ENCODE measurements around the gene CATSPERE. TPM values are rescaled to one million over a fixed set of nuclear protein-coding genes. Genes with fewer than 3 reads are reported as not detected.
"Not testable (repeated sequence)": the region's sequence is repeated elsewhere in the genome, so short reads cannot be mapped to it uniquely, and the experiment has no call there.

Gene CATSPERE
- total RNA-seq, 1 donor from 2014 or later = 2.3 TPM

DNA sequence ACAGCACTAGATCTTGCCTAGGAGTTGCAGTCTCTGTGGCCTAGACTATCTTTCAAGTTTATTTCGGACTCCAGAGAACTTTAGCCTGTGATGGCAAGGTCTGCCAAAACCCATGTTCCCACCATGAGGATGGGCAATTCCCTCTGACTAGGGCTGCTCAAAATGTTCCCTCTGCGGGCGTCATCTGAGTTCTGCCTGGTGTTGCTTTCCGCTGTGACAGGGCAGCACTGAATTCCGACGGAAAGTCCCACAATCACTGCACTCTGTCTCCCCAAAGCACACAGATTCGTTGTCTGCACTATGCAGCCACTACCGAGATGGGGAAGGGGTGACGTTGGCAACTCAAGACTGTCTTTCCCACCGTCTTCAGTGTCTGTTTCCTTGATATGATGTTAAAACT, 75.2 kb downstream of the CATSPERE start:
- no peak for DNase-seq (ENCODE audit: extremely low read depth, low read depth, low spot score)

DNA sequence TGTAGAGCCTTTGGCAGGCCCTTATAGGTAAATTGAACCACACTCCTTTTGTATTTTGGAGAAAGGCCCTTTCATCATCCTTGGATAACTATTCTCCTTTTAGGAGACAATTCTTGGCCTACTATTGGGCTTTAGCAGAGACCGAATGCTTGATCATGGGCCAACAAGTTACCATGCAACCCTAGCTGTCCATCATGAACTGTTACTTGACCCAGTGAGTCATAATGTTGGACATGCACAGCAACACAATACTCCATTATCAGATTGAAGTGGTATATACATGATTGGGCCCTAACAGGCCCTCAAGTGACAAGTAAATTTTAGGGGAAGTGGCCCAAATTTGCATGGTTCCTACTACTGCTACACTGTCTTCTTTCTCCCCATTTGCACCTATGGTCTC, 84.4 kb downstream of the CATSPERE start:
- DNase-seq (ENCODE audit: extremely low read depth, low read depth, low spot score) = no peak

DNA sequence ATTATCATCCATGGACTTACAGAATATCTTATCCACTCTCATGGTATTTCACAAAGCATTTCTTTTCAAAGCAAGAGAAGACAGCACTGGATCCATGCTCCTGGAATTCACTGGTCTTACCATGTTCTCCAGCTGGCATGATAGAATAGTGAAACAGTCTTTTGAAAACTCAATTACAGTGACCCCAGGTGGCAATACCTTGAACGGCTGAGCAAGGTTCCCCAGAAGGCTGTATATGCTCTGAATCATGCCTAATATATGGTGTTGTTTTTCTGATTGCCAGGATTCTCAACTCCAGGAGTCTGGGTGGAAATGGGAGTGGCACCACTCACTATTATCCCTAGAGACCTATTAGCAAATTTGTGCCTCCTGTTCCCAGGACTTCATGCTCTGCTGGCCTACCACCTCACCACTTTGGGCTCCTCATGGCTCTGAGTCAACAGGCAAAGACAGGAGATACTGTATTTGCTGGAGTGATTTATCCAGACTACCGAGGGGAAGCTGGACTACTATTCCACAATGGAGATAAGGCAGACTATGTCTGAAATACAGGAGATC, 87.6 kb downstream of the CATSPERE start:
- DNase-seq (ENCODE audit: extremely low read depth, low read depth, low spot score) = no peak

DNA sequence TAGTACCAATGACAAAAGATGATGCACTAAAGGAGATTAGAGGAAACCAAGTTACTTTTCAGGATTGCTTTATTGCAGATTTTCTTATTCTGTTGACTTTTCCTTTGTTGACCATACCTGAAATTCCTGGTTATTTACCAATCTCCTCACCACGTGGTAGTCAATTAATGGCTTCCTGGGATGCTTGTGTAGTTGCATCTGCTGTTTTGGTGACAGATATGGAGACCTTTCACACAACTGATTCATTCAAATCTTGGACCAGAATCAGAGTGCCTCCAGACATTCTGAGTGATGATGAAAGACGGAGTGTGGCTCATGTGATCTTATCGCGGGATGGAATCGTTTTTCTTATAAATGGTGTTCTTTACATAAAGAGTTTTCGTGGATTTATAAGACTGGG, 91.3 kb downstream of the CATSPERE start:
- DNase-seq (ENCODE audit: extremely low read depth, low read depth, low spot score) = no peak

DNA sequence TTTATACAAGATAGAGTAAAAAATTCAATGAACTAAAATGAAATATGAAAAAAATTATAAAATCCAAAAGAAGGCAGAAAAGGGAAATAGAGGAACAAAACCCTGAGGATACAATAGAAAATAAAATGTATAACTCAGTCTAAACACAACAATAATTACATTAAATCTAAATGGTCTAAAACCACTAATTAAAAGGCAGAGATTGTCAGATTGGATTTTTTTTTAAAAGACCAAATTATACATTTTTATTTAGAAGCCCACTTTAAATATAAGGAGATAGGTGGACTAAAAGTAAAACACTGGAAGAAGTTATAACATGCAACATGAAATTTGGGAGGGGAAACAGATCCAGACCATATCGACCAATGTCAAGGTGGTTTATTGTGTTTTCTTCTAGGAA, 95.2 kb downstream of the CATSPERE start:
- no peak for DNase-seq (ENCODE audit: extremely low read depth, low read depth, low spot score)

DNA sequence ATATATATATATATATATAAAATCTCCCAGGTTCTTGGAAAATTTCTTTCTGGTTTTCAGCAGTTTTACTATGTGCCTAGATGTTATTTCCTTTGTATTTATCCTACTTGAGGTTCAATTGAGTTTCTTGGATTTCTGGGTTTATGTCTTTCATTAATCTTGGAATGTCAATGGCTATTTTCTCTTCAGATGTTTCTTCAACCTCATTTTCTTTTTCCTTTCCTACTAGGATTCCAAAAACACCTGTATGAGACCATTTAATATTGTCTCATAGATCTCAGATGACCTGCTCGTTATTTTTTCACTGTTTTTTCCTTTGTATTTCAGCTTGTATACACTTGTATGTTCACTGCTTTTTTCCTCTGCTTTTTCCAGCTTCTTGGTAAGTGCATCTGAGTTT, 96.5 kb downstream of the CATSPERE start:
- no peak for DNase-seq (ENCODE audit: extremely low read depth, low read depth, low spot score)

DNA sequence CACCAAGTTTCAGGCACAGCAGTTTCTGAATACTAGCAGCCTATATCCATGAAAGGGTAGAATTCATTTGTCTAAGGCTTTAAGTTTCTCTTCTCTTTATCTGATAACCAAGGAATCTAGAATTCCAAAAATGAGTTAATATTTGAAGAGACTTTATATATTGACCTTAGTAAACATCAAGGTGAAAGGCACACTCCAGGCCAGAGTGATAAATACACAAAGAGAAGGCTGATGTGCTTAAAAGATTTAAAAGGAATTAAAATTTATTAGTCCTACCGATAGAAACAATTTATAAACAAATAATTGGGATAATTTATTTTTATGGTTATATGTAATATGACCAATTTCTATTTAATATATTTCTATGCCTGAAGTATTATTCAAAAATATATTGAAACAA, 98.5 kb downstream of the CATSPERE start:
- DNase-seq (ENCODE audit: extremely low read depth, low read depth, low spot score) = no peak

DNA sequence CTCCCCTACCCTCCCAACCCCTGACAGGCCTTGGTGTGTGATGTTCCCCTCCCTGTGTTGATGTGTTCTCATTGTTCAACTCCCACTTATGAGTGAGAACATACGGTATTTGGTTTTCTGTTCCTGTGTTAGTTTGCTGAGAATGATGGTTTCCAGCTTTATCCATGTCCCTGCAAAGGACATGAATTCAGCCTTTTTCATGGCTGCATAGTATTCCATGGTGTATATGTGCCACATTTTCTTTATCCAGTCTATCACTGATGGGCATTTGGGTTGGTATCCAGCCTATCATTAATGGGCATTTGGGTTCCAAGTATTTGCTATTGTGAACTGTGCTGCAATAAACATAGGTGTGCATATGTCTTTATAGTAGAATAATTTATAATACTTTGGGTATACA, 101.8 kb downstream of the CATSPERE start:
- not testable (repeated sequence) for DNase-seq (ENCODE audit: extremely low read depth, low read depth, low spot score)

DNA sequence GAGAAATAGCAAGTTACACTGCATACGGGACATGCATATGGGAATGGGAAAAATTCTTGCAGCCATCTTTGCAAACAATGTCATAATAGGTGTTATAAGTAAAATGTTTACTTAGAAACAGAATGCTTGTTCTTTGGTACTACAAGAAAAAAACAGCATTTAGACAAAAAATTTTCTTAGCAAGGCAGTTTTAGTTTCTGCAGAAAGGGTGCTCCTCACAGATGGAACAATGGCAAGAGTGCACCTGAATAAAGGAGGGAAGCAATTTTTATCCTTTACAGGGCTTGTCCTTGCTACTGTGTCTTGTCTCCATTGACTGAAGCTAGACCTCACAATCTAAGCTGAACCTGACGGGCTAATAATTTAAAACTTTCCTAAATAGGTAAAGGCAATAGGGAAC, 112.7 kb downstream of the CATSPERE start:
- DNase-seq (ENCODE audit: extremely low read depth, low read depth, low spot score) = no peak

DNA sequence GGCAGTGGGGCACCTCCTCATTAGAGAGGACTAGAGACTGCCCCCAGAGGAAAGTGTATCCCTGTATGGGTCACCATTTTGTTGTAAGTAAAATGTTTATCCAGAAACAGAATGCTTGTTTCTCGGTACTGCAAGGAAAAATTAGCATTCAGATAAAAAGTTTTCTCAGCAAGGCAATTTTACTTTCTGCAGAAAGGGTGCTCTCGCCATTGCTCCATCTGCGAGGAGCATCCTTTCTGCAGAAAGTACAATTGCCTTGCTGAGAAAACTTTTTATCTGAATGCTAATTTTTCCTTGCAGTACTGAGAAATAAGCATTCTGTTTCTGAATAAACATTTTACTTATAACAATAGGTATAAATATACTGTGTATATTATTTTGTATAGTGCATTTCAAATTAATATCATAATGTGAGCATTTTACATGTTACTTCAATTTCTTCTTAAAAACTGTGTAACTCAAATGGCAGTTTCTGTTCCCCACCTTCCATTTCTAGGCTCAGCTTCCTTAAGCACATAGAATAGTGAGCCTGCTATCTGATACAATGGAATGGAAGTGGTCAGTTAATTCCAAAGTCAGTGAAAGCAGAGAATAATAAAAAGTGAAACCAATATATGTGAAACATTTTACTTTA, 115.3 kb downstream of the CATSPERE start:
- no peak for DNase-seq (ENCODE audit: extremely low read depth, low read depth, low spot score)

DNA sequence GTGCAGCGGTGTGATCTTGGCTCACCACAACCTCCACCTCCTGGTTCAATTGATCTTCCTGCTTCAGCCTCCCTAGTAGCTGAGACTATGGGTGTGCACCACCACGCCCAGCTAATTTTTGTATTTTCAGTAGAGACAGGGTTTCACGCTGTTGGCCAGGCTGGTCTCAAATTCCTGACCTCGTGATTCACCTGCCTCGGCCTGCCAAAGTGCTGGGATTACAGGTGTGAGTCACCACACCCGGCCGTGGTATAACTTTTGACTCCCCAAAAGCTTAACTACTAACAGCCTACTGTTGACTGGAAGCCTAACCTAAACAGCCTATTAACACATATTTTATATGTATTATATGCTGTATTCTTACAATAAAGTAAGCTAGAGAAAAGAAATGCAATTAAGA, 117.1 kb downstream of the CATSPERE start:
- not testable (repeated sequence) for DNase-seq (ENCODE audit: extremely low read depth, low read depth, low spot score)

DNA sequence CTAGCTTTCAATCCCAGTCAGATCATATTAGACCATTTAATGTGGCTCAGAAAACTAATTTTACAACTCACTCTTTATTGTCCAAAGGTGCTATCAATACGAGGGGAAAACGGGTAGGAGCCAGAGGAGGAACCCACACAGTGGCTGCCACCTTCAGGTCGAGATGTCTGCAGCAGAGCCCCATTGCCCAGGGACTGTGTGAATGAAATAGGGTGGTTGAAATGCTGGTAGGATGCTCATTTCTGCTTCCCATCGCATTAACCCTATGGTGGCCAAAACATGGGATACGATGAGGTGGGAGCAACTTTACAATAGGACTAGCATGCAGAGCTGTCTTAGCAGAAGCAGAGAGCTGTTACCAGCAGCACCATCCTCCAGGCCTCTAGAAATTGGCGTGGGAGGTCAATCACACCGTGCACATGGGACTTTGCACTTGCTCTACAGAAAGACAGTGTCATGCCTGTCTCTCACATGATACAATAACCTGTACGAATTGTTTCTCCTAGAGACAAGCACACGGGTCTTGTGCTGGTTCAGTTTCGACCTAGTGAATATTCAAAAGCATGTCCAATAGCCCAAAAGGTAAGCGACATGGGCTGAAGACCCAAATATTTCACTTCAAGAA, 122.4 kb downstream of the CATSPERE start:
- DNase-seq (ENCODE audit: extremely low read depth, low read depth, low spot score) = no peak

DNA sequence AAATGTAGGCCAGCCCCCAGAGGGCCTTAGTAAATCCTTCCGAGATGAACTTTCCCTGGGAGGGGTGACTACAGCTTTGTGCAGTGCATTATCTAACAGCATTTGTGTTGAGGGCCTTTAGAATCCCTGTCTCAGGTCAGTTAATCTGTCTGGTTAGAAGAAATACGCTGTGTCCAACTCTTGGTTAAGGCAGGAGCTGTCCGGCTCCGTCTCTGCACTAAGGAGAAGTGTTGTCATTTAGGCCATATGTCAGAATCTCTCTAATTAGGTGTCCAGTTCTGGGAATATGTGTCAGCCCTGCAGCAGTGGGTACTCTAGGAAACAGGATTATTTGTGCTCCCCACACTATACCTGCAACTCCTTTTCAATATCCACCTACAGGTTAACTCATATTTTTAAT, 124.8 kb downstream of the CATSPERE start:
- DNase-seq (ENCODE audit: extremely low read depth, low read depth, low spot score) = no peak

DNA sequence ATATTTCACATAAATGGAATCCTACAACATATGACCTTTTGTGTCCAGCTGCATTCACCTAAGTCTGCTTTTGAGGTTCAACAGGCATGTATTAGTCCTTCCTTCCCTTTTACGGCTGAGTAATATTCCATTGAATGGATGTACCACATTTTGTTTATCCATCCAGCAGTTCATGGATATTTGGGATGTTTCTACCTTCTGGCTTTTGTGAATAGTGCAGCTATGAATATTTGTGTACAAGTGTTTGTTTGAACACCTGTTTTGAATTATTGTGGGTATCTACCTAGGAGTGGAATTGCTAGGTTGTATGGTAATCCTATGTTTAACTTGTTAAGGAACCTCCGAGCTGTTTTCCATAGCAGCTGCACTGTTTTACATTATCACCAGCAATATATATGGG, 129.6 kb downstream of the CATSPERE start:
- no peak for DNase-seq (ENCODE audit: extremely low read depth, low read depth, low spot score)

DNA sequence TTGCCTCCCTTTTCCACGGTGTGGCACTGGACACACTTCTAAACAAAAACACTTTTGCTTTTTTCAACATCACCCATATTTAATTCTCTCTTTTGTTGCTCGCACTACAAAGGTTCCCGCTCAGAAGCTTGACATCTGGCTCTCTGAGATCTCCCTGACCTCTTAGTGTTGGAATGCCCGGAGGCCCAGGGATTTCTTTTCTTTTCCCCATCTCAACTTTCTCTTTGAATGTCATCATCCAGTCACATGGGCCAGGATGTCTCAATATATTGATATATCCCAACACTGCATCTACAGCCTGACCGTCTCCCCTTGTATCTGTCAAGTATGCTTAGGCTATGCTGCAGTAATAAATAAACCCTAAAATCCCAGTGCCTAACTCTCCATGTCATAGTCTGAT, 137.5 kb downstream of the CATSPERE start:
- no peak for DNase-seq (ENCODE audit: extremely low read depth, low read depth, low spot score)

DNA sequence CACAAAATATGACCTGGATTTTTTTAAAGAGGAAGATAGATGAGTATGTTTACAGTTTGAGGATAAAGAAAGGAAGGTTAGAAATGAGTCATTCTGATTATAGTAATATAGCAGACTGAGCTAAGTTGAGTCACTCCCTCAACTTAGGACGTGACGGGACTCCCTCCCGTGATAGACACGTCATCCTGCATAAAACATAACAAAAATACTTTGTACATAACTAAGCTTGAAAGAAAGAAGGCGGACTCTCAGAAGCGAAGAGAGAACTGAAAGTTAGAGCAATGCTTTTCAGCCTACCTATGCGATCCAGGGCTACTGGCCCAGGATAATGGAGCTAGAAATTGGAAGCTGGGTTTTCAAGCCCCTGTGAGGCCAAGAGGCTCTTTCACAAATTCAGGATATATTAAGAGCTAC, 138.9 kb downstream of the CATSPERE start:
- peak; percentile 86 for DNase-seq (ENCODE audit: extremely low read depth, low read depth, low spot score)

DNA sequence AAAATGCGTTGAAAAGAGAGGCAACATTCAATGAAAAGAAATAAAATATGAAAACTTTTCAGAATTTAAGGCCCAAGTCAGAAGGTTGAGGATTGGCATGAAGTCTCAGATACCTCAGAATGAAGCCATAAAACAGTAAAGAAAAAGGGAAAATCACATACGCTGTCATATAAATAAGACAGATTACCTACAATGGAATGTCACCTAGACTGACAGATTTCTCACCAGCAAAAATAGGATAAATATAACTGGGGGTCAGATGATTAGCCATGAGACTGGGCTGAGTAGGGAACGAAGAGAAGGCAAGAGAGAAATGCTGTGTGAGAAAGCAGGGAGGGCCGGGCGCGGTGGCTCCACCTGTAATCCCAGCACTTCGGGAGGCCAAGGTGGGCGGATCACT, 140.3 kb downstream of the CATSPERE start:
- DNase-seq (ENCODE audit: extremely low read depth, low read depth, low spot score) = no peak

DNA sequence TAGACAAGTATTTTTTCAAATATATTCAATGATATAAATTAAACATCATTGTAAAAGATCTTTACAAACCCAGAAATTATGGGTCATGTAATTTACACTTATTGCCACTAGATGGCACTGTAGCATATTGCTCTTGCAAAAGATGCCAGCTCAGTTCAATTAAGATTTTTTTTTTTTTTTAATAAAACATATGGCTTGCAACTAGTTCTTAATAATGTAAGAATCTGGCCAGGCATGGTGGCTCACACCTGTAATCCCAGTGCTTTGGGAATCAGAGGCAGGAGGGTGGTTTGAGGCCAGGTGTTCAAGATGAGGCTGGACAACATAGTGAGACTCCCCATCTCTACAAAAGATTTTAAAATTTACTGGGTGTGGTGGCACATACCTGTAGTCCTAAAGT, 142.4 kb downstream of the CATSPERE start:
- DNase-seq (ENCODE audit: extremely low read depth, low read depth, low spot score) = no peak

DNA sequence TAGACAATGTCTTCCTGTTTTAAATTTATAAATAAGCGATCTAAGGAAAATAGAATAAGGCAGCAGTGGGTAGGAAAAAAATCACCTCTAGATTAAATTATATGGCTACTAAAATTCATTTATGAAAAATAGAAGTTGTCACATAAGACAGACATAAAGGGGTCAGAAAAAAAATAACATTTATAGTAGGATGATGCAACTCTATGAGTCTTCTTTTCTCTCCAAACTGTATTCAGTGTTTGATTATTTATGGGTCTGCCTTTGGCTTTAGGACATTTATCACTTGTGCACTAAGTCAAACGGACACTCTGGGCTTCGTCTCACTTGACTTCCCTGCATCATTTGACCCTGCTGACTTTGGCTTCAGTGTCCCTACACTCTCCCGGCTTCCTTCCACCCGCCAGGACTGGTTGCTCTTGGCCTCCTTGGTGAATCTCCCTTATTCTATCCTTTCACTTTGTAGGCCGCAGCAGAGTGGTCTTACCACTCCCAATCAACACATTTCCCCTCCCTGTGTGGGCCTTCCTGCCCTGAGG, 144.8 kb downstream of the CATSPERE start:
- no peak for DNase-seq (ENCODE audit: extremely low read depth, low read depth, low spot score)

DNA sequence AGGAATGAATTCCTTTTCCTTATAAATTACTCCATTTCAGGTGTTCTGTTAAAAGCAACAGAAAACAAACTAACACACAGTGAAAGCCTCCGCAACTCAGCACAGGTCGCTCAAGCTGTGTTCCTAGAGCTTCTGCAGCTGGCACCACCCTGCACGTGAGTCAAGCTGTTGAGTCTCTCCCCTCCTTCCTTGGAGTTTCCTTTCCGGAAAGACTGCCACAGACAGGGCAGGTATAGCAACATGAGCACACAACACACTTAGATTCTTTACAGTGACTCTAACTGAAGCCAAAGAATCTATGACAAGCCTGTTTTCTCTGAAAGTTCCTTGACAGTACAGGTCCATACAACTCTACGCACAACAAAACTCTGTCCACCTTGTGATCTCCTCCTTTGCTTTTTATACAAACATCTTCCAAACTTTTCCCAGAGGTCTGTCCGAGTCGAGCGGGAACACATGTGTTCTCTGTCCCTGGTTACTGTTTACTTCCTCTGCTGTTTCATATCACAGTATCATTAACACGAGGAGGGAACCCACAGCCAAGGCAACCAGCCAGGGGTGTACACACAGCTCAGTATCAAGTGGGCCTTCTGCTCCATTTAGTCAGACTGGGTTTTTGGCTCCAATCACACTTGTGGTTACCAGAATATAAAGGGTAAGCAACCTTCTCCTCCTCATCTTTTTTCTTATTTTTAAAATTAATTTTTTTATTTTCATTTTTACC, 153.2 kb downstream of the CATSPERE start:
- DNase-seq (ENCODE audit: extremely low read depth, low read depth, low spot score) = no peak

DNA sequence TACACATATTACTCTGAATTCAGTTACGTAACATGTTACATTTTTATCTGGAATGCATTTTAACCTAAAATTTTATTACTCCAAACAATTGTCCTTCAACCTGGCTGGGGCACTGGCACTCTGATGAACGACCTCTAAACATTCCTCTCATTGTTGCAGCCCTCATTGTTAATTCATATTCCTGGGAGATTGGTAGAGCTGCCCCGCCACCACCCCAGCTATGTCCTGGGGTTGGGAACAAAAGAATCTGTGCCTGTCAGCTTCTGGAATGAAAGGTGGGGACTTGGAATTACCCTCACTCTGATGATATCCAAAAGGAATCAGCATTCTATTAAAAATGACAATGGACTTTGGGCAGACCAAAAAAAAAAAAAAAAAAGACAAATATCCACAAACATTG, 153.8 kb downstream of the CATSPERE start:
- DNase-seq (ENCODE audit: extremely low read depth, low read depth, low spot score) = no peak

DNA sequence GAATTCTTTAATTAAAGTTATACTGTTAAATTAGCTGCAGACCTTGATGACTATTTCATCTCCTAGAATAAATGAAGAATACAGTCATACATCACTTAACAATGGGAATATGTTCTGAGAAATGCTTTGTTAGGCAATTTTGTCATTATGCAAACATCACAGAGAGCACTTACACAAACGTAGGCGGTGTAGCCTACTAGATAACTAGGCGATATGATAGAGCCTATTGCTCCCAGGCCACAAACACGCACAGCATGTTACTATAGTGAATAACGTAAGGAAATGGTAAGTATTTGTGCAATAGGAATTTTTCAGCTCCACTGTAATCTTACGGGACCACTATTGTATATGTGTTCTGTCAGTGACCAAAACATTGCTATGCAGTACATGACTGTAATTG, 154.2 kb downstream of the CATSPERE start:
- no peak for DNase-seq (ENCODE audit: extremely low read depth, low read depth, low spot score)
